GM18505 (cell line): ENCODE measurements around the gene KRT79.

Source experiments
- ATAC-seq: cut with Tn5 transposase; IDR thresholded peaks from one replicate; pipeline ENCODE4 v1.9.1; 2021; ENCODE audit not compliant: unreplicated experiment
- POLR2A ChIP-seq: IDR thresholded peaks from 4 replicates; pipeline ENCODE4 v1.6.1; 2011; ENCODE audit warnings: borderline replicate concordance; ENCODE audit not compliant: insufficient read depth, insufficient read length; ENCODE audit errors: extremely low read depth

Gene KRT79

GRCh38 chr12:52771505-52771904 is 62.6 kb downstream of the KRT79 start:
- no peak for ATAC-seq
- no peak for TF ChIP-seq POLR2A
